K562 (cell line): Measurements from ENCODE around the gene PDE6B.

Source experiments
- CAMTA2 ChIP-seq: fragments of 250-450 bp; sonication (Bioruptor Pico); conservative IDR thresholded peaks from 2 replicates; pipeline ENCODE4 v1.5.1; 2022
- CBX5 ChIP-seq: IDR thresholded peaks from 2 replicates; pipeline ENCODE4 v1.6.1; 2014; ENCODE audit warnings: low read depth, borderline replicate concordance
- EZH2 ChIP-seq: IDR thresholded peaks from 2 replicates; pipeline ENCODE4 v1.6.1; 2012; ENCODE audit warnings: low read depth, mild to moderate bottlenecking, inconsistent platforms, low read length, borderline replicate concordance
- HDGF ChIP-seq: fragments of 450-650 bp; IDR thresholded peaks from 2 replicates; pipeline ENCODE4 v1.6.1; 2016
- IRF2 ChIP-seq: sonication (generic); formaldehyde crosslinking; IDR thresholded peaks from 2 replicates; pipeline ENCODE4 v1.8.1; 2022; ENCODE audit warnings: mild to moderate bottlenecking, missing genetic modification reagents
- POLR2A ChIP-seq: fragments of 450-650 bp; conservative IDR thresholded peaks from 2 replicates; pipeline ENCODE4 v1.6.1; 2016
- SIN3A ChIP-seq, 2 experiments: fragments of 150-350 bp in 1 of 2; IDR thresholded peaks; 2 replicates each; pipeline ENCODE4 v1.6.1; 2011 to 2016; ENCODE audit warnings: borderline replicate concordance in 2 of 2, low read depth in 2 of 2, low read length in 2 of 2, mild to moderate bottlenecking in 2 of 2, moderate library complexity in 2 of 2; ENCODE audit not compliant: control insufficient read depth in 1 of 2
- ZBTB1 ChIP-seq: sonication (generic); formaldehyde crosslinking; IDR thresholded peaks from 2 replicates; pipeline ENCODE4 v1.8.1; 2023; ENCODE audit warnings: missing genetic modification reagents, low read depth, mild to moderate bottlenecking, borderline replicate concordance
- ZKSCAN1 ChIP-seq: fragments of 150-350 bp; IDR thresholded peaks from 2 replicates; pipeline ENCODE4 v1.6.1; 2016; ENCODE audit warnings: low read depth, low read length
- TF ChIP-seq, protein P1 (sequence below): sonication (generic); formaldehyde crosslinking; IDR thresholded peaks from 2 replicates; pipeline ENCODE4 v1.8.1; 2023; ENCODE audit warnings: mild to moderate bottlenecking, missing genetic modification reagents
- TF ChIP-seq, protein P2 (sequence below): fragments of 250-450 bp; sonication (Bioruptor Pico); IDR thresholded peaks from 2 replicates; pipeline ENCODE4 v1.8.0; 2022; ENCODE audit warnings: moderate library complexity, mild to moderate bottlenecking, inconsistent platforms
- TF ChIP-seq, protein P3 (sequence below): sonication (generic); formaldehyde crosslinking; IDR thresholded peaks from 2 replicates; pipeline ENCODE4 v1.8.1; 2022; ENCODE audit warnings: missing genetic modification reagents

DNA sequence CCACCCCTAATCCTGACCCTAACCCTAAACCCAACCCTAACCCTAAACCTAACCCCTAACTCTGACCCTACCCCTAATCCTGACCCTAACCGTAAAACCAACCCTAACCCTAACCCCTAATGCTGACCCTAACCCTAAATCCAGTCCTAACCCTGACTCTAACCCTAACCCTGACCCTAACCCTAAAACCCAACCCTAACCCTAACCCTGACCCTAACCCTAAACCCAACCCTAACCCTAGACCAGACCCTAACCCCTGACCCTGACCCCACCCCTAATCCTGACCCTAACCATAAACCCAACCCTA is 79.6 kb downstream of the PDE6B start:
- TF ChIP-seq CAMTA2 (CRISPR knock-in tag) = no peak
- TF ChIP-seq, protein P1, sequence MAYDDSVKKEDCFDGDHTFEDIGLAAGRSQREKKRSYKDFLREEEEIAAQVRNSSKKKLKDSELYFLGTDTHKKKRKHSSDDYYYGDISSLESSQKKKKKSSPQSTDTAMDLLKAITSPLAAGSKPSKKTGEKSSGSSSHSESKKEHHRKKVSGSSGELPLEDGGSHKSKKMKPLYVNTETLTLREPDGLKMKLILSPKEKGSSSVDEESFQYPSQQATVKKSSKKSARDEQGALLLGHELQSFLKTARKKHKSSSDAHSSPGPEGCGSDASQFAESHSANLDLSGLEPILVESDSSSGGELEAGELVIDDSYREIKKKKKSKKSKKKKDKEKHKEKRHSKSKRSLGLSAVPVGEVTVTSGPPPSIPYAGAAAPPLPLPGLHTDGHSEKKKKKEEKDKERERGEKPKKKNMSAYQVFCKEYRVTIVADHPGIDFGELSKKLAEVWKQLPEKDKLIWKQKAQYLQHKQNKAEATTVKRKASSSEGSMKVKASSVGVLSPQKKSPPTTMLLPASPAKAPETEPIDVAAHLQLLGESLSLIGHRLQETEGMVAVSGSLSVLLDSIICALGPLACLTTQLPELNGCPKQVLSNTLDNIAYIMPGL (CRISPR knock-in tag) = no peak
- no peak for TF ChIP-seq CBX5
- no peak for TF ChIP-seq EZH2
- TF ChIP-seq, protein P2, sequence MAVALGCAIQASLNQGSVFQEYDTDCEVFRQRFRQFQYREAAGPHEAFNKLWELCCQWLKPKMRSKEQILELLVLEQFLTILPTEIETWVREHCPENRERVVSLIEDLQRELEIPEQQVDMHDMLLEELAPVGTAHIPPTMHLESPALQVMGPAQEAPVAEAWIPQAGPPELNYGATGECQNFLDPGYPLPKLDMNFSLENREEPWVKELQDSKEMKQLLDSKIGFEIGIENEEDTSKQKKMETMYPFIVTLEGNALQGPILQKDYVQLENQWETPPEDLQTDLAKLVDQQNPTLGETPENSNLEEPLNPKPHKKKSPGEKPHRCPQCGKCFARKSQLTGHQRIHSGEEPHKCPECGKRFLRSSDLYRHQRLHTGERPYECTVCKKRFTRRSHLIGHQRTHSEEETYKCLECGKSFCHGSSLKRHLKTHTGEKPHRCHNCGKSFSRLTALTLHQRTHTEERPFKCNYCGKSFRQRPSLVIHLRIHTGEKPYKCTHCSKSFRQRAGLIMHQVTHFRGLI (CRISPR knock-in tag) = no peak
- TF ChIP-seq, protein P3, sequence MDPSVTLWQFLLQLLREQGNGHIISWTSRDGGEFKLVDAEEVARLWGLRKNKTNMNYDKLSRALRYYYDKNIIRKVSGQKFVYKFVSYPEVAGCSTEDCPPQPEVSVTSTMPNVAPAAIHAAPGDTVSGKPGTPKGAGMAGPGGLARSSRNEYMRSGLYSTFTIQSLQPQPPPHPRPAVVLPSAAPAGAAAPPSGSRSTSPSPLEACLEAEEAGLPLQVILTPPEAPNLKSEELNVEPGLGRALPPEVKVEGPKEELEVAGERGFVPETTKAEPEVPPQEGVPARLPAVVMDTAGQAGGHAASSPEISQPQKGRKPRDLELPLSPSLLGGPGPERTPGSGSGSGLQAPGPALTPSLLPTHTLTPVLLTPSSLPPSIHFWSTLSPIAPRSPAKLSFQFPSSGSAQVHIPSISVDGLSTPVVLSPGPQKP (CRISPR knock-in tag) = no peak
- TF ChIP-seq POLR2A = no peak
- no peak for TF ChIP-seq SIN3A (IDR thresholded peaks at IDR 0.05; ENCODE audit: borderline replicate concordance in 2 of 2, control insufficient read depth in 1 of 2, low read depth in 2 of 2, low read length in 2 of 2)
- TF ChIP-seq HDGF = no peak; the same call in 1 of the 2 replicates
- TF ChIP-seq ZBTB1 (CRISPR knock-in tag) = no peak
- no peak for TF ChIP-seq IRF2 (CRISPR knock-in tag)
- TF ChIP-seq ZKSCAN1 = no peak
